KMS-11 (cell line): ENCODE results near the gene AUTS2.

Source experiments
- H2AFZ ChIP-seq: fragments of 200-600 bp; sonication (generic); 2 replicates; pipeline ENCODE4 v1.6.1; 2016; ENCODE audit warnings: antibody characterized with exemption, mixed run types, low read depth
- H3K27ac ChIP-seq: fragments of 200-600 bp; sonication (generic); 2 replicates; pipeline ENCODE4 v1.6.1; 2016; ENCODE audit warnings: mild to moderate bottlenecking, mixed run types
- H3K27me3 ChIP-seq: fragments of 200-600 bp; sonication (generic); 2 replicates; pipeline ENCODE4 v1.6.1; 2017; ENCODE audit warnings: mild to moderate bottlenecking, low read depth, mixed run types, moderate library complexity; ENCODE audit not compliant: insufficient read depth
- H3K36me3 ChIP-seq: fragments of 200-600 bp; sonication (generic); 2 replicates; pipeline ENCODE4 v1.6.1; 2017; ENCODE audit warnings: mild to moderate bottlenecking, mixed run types; ENCODE audit not compliant: insufficient read depth
- H3K4me1 ChIP-seq: fragments of 200-600 bp; sonication (generic); 2 replicates; pipeline ENCODE4 v1.6.1; 2016; ENCODE audit warnings: mild to moderate bottlenecking, low read depth, mixed run types; ENCODE audit not compliant: poor library complexity, severe bottlenecking
- H3K4me2 ChIP-seq: fragments of 200-600 bp; sonication (generic); 2 replicates; pipeline ENCODE4 v1.7.0; 2016; ENCODE audit warnings: mild to moderate bottlenecking, mixed run types
- H3K4me3 ChIP-seq: fragments of 200-600 bp; sonication (generic); IDR thresholded peaks from 2 replicates; pipeline ENCODE4 v1.6.1; 2017; ENCODE audit warnings: low read depth, low read length, mixed read lengths; ENCODE audit not compliant: insufficient read depth
- H3K79me2 ChIP-seq: fragments of 200-600 bp; sonication (generic); 2 replicates; pipeline ENCODE4 v1.6.1; 2016; ENCODE audit warnings: low read depth, mixed run types; ENCODE audit not compliant: insufficient read depth
- H3K9ac ChIP-seq: fragments of 200-600 bp; sonication (generic); 2 replicates; pipeline ENCODE4 v1.6.1; 2016; ENCODE audit warnings: mild to moderate bottlenecking, mixed run types
- H4K20me1 ChIP-seq: fragments of 200-600 bp; sonication (generic); 2 replicates; pipeline ENCODE4 v1.6.1; 2016; ENCODE audit warnings: mild to moderate bottlenecking, mixed run types; ENCODE audit not compliant: insufficient read depth
- TF ChIP-seq, protein P1 (sequence below): fragments of 200-600 bp; sonication (generic); conservative IDR thresholded peaks from 2 replicates; pipeline ENCODE4 v1.6.1; 2017; ENCODE audit warnings: low read depth, mild to moderate bottlenecking, antibody characterized with exemption, low read length, moderate library complexity, mixed read lengths

Gene AUTS2

DNA sequence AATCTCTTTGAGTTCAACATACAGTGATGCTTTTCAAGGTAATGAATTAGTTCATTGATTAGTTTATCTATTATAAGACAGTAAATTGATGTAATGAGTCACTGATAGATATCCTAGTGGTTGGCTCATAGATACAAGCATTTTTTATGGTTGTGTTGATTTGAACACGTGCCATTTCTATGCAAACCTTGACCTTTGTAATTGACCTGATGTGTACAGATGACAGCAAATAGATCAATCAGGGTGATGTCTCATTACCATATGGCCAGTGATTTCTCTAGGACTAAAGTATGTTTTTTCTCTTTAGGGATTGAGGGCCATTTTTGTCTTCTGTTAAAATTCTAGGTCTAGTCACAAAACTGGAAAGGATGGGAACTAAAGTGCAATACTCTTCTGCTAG, 773.4 kb downstream of the AUTS2 start:
- Histone ChIP-seq H3K79me2 (no peaks in the 10 kb centered on the region), H3K27me3 (no peaks in the 10 kb centered on the region), H3K9ac (no peak overlapping the region), H2AFZ (no peak overlapping the region), H3K4me1 (no peaks in the 10 kb centered on the region), H3K4me2 (no peak overlapping the region), H3K36me3 (no peaks in the 10 kb centered on the region), H3K27ac (no peak overlapping the region), H4K20me1 (no peaks in the 10 kb centered on the region), H3K4me3 (no peak overlapping the region)
- TF ChIP-seq, protein P1, sequence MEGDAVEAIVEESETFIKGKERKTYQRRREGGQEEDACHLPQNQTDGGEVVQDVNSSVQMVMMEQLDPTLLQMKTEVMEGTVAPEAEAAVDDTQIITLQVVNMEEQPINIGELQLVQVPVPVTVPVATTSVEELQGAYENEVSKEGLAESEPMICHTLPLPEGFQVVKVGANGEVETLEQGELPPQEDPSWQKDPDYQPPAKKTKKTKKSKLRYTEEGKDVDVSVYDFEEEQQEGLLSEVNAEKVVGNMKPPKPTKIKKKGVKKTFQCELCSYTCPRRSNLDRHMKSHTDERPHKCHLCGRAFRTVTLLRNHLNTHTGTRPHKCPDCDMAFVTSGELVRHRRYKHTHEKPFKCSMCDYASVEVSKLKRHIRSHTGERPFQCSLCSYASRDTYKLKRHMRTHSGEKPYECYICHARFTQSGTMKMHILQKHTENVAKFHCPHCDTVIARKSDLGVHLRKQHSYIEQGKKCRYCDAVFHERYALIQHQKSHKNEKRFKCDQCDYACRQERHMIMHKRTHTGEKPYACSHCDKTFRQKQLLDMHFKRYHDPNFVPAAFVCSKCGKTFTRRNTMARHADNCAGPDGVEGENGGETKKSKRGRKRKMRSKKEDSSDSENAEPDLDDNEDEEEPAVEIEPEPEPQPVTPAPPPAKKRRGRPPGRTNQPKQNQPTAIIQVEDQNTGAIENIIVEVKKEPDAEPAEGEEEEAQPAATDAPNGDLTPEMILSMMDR, result no peak

DNA sequence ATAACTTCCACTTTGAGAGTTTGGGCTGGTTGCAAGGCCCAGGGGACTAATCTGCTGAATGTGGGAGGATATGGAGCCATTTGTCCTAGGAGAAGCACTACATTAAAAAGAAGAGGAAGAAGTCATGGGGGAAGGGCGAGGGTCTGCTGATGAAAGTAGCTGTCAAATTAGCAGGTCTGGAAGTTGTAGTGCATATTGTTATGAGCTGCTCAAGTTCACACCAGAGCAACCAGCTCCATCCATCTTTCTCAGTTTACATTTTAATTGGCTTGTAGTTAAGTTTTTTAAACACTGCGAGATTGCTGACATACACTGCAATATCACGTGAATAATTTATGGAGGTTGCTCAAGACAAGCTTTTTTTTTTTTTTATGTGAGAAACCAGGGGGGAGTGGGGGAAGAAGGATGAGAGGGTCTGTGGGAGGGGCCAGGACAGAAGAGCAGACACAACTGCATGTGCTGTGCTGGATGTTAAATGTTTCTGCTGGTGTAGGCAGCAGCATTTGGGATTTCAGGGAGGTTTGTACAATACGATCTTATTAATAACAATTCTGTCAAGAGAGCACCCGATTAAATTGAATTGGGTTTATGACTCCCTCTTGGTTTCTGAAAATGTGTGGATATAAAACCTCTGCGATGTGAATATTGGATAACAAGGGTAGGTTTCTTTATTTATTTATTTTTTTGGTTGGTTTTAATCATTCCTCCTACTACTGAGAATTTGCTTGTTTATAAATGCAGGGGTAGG, 774.7 kb downstream of the AUTS2 start:
- TF ChIP-seq, protein P1, result no peak
- Histone ChIP-seq H3K79me2 (no peaks in the 10 kb centered on the region), H3K27me3 (no peaks in the 10 kb centered on the region), H3K9ac (no peak overlapping the region), H2AFZ (no peak overlapping the region), H3K4me1 (no peaks in the 10 kb centered on the region), H4K20me1 (no peaks in the 10 kb centered on the region), H3K4me3 (no peak overlapping the region), H3K36me3 (no peaks in the 10 kb centered on the region), H3K4me2 (no peak overlapping the region), H3K27ac (no peak overlapping the region)

DNA sequence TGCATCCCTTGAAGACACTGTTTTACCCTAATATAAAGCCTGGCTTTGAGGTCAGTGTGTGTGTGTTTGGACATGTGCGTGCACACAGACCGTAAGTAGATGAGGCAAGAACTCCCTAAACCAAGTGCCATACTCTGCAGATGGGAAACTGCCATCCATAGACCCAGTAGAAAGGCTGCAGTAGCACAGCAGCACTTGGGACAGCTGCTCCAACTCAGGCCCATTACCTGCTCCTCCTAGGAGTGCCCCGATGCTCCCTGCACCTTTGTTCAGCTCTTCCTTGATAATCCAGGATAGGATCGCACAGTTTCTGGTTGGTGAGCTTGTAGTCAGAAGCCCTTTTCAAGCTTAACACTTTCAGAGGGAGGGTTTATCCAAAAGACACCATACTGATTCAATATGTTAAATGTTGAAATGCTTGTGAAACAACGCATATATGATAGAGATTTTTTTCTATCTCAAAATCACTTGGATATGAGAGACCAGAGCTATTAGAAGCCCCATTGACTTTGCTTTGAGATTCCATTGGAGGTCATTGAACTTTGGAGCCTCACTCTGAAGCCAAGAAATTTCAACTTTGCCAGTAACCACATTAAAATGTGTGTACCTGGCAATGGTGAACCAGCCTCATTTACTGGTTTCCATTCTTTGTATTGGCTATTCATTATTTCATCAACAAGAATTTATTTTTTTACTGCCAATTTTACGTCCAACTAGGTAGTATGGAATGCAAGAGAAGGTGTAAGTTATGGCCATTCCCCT, 776.7 kb downstream of the AUTS2 start:
- H3K27ac ChIP-seq, result no peak overlapping the region
- TF ChIP-seq, protein P1, result no peak
- H4K20me1 ChIP-seq, result no peaks in the 10 kb centered on the region
- H3K79me2 ChIP-seq, result no peaks in the 10 kb centered on the region
- H3K4me2 ChIP-seq, result no peak overlapping the region
- H3K9ac ChIP-seq, result no peak overlapping the region
- H3K36me3 ChIP-seq, result no peaks in the 10 kb centered on the region
- no peaks in the 10 kb centered on the region for H3K4me1 ChIP-seq
- H3K4me3 ChIP-seq, result no peak overlapping the region
- H2AFZ ChIP-seq, result no peak overlapping the region
- no peaks in the 10 kb centered on the region for H3K27me3 ChIP-seq

DNA sequence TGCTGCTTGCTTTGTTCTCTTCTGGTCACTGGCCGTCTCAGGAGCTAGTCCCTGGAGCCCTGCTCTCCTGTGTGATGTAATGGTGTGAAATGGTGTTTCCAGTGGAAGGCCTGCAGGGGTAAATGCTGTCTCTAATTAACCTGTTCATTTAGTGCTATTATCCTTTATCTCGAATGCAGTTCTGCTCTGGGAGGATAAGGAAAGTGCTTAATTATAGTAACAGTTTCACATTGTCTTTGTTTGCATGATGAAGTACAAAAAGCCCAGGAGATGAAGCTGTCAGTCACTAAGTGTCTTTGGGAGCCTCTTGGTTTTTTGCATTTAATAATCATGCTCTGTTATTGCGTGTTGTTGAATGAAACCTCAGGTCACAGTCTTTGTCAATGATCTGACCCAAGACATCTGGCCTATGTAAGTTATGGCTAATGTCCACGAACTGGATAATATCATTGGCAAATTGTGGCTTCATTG, 778.3 kb downstream of the AUTS2 start:
- TF ChIP-seq, protein P1, result no peak
- Histone ChIP-seq H3K79me2 (no peaks in the 10 kb centered on the region), H3K36me3 (no peaks in the 10 kb centered on the region), H3K27me3 (no peaks in the 10 kb centered on the region), H3K27ac (no peak overlapping the region), H2AFZ (no peak overlapping the region), H4K20me1 (no peaks in the 10 kb centered on the region), H3K4me2 (no peak overlapping the region), H3K4me3 (no peak overlapping the region), H3K9ac (no peak overlapping the region), H3K4me1 (no peaks in the 10 kb centered on the region)
